Activated naive CD4-positive, alpha-beta T cell treated with anti-CD3 and anti-CD28 coated beads, Interleukin-2, amount 50 U/mL, for 24 hours (primary cell): ENCODE measurements around the gene IP6K2.
"Not testable (repeated sequence)": the region's sequence is repeated elsewhere in the genome, so short reads cannot be mapped to it uniquely, and the experiment has no call there.

Experiments
- H3K27ac Mint-ChIP-seq: one replicate; pipeline ENCODE4 v1.8.0; 2021; ENCODE audit warnings: mild to moderate bottlenecking, mixed read lengths
- H3K27me3 Mint-ChIP-seq: one replicate; pipeline ENCODE4 v1.8.0; 2021; ENCODE audit warnings: mixed read lengths
- H3K36me3 Mint-ChIP-seq: one replicate; pipeline ENCODE4 v1.8.0; 2021; ENCODE audit warnings: mixed read lengths
- H3K4me1 Mint-ChIP-seq: one replicate; pipeline ENCODE4 v1.8.0; 2021; ENCODE audit warnings: mixed read lengths
- H3K4me3 Mint-ChIP-seq: one replicate; pipeline ENCODE4 v1.8.0; 2021; ENCODE audit warnings: mild to moderate bottlenecking, mixed read lengths
- H3K9me3 Mint-ChIP-seq: one replicate; pipeline ENCODE4 v1.8.0; 2021; ENCODE audit warnings: mixed read lengths

Gene IP6K2

GRCh38 chr3:48716982-48717746, at the start of gene IP6K2:
IP6K2 (minus strand) TSS chr3:48717221; CDS start chr3:48695291, 21,930 bp downstream.
- Mint-ChIP-seq H3K9me3 (no peaks in the 10 kb centered on the region), H3K36me3 (peaks cover 2% of the 10 kb centered on the region), H3K27ac (peak within 1 kb of the TSS; percentile 94), H3K27me3 (no peaks in the 10 kb centered on the region), H3K4me3 (peak within 1 kb of the TSS; percentile 97), H3K4me1 (peaks cover 35% of the 10 kb centered on the region)

- no peaks in the 10 kb centered on the region for H3K4me1 Mint-ChIP-seq
- peaks cover 12% of the 10 kb centered on the region for H3K36me3 Mint-ChIP-seq
- H3K4me3 Mint-ChIP-seq: no peak overlapping the region
- no peaks in the 10 kb centered on the region for H3K9me3 Mint-ChIP-seq
- peak overlapping the region; percentile 31 for H3K27ac Mint-ChIP-seq
- H3K27me3 Mint-ChIP-seq: no peaks in the 10 kb centered on the region
Observed at GRCh38 chr3:48765376-48765775, 48.4 kb upstream of the IP6K2 start.

DNA sequence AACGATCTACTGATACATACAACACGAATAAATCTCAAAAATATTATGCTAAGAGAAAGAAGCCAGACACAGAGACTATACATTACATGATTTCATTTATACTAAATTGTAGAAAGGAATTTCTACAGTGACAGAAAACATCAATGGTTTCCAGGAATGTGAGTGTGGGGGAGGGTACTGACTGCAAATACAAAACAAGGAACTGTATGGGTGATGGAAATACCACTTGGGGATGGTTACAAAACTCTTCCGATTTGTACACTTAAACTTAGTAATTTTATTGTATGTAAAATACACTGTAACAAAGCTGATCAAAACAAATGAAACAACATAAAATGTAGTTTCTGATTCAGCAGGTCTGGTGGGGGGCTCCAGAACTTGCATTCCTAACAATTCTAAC, 45.8 kb upstream of the IP6K2 start:
- Mint-ChIP-seq H3K36me3 (peaks cover 16% of the 10 kb centered on the region), H3K27ac (no peak overlapping the region), H3K4me1 (no peaks in the 10 kb centered on the region), H3K4me3 (no peak overlapping the region), H3K27me3 (no peaks in the 10 kb centered on the region), H3K9me3 (no peaks in the 10 kb centered on the region)

DNA sequence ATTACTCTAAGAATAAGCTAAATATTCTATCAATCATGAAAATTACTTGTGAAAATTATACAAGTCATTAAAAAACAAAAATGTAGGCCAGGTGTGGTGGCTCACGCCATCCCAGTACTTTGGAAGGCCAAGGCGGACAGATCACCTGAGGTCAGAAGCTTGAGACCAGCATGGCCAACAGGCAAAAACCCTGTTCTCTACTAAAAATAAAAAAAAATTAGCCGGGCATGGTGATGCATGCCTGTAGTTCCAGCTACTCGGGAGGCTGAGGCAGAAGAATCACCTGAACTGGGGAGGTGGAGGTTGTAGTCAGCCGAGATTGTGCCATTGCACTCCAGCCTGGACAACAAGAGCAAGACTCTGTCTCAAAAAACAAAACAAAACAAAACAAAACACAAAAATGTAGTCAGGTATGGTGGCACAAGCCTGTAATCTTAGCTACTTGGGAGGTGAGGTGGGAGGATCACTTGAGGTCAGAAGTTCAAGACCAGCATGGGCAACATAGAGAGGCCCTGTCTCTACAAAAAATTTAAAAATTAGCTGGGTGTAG, 43.0 kb upstream of the IP6K2 start:
- not testable (repeated sequence) for H3K27ac Mint-ChIP-seq, H3K4me3 Mint-ChIP-seq, H3K27me3 Mint-ChIP-seq

DNA sequence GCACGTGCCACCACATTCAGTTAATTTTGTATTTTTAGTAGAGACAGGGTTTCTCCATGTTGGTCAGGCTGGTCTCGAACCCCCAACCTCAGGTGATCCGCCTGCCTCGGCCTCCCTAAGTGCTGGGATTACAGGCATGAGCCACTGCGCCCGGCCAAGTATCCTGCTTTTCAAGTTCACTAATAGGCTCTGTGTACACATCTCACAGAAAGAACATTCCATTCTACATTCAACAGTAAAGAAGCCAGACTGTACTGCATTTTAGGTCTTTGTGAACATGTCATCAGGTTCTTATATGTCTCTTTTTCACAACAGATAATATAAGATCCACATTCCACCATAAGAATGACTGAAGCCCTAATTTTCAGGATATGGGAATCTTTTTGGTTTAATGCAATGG, 42.5 kb upstream of the IP6K2 start:
- not testable (repeated sequence) for H3K27ac Mint-ChIP-seq, H3K9me3 Mint-ChIP-seq, H3K4me3 Mint-ChIP-seq, H3K27me3 Mint-ChIP-seq, H3K4me1 Mint-ChIP-seq
- H3K36me3 Mint-ChIP-seq: peaks cover 11% of the 10 kb centered on the region

More for the DNA sequence above, 43.0 kb upstream of the IP6K2 start:
- not testable (repeated sequence) for H3K4me1 Mint-ChIP-seq, H3K9me3 Mint-ChIP-seq
- peaks cover 14% of the 10 kb centered on the region for H3K36me3 Mint-ChIP-seq

DNA sequence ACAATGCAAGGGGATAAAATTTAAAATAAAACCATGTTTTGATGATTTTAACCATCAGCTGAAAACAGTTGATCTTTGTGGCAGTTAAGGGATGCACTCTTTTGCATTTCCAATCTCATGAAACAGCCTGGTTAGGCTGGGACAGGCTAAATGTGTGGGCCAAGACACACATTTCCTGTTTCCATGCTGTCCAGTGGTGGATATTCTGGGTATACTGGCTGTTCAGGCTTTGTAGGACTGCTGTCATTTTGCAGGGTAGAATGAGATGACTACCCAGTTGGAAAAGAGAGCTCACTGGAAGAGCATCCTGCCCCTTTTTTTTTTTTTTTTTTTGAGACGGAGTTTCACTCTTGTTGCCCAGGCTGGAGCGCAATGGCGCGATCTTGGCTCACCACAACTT, 42.0 kb upstream of the IP6K2 start:
- H3K27ac Mint-ChIP-seq: no peak overlapping the region
- no peaks in the 10 kb centered on the region for H3K27me3 Mint-ChIP-seq
- H3K9me3 Mint-ChIP-seq: no peaks in the 10 kb centered on the region
- no peak overlapping the region for H3K4me3 Mint-ChIP-seq
- H3K36me3 Mint-ChIP-seq: peaks cover 9% of the 10 kb centered on the region
- H3K4me1 Mint-ChIP-seq: no peaks in the 10 kb centered on the region

GRCh38 chr3:48756640-48757039, 39.6 kb upstream of the IP6K2 start:
- H3K27ac Mint-ChIP-seq: no peak overlapping the region

GRCh38 chr3:48750856-48751255, 33.8 kb upstream of the IP6K2 start:
- Mint-ChIP-seq H3K4me1 (no peaks in the 10 kb centered on the region), H3K27me3 (no peaks in the 10 kb centered on the region), H3K27ac (no peak overlapping the region), H3K4me3 (no peak overlapping the region), H3K9me3 (no peaks in the 10 kb centered on the region), H3K36me3 (peaks cover 7% of the 10 kb centered on the region)

More at GRCh38 chr3:48756640-48757039, 39.6 kb upstream of the IP6K2 start:
- Mint-ChIP-seq H3K36me3 (peaks cover 11% of the 10 kb centered on the region), H3K27me3 (no peaks in the 10 kb centered on the region), H3K4me1 (no peaks in the 10 kb centered on the region), H3K4me3 (no peak overlapping the region), H3K9me3 (no peaks in the 10 kb centered on the region)

DNA sequence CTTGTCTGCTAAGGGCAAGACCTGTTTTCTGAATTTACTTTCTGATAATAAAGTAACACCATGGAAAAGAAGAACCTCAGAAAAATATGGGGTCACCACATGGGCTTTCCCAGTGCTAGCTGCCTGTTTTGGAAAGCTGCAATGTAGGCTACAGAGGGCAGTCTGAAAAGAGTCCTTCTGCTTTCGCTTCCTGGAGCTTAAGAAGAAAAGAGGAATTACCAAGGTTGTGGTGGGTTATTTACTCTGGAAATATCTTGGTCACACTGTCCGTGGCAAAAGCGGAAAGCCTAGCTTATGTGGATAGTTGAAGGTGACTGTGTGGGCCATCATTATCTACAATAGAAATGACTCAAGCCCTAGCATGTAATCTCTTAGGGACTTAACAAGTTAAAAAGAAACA, 31.7 kb upstream of the IP6K2 start:
- no peak overlapping the region for H3K4me3 Mint-ChIP-seq
- H3K9me3 Mint-ChIP-seq: no peaks in the 10 kb centered on the region
- no peaks in the 10 kb centered on the region for H3K27me3 Mint-ChIP-seq
- no peaks in the 10 kb centered on the region for H3K4me1 Mint-ChIP-seq
- H3K27ac Mint-ChIP-seq: no peak overlapping the region
- peaks cover 8% of the 10 kb centered on the region for H3K36me3 Mint-ChIP-seq

DNA sequence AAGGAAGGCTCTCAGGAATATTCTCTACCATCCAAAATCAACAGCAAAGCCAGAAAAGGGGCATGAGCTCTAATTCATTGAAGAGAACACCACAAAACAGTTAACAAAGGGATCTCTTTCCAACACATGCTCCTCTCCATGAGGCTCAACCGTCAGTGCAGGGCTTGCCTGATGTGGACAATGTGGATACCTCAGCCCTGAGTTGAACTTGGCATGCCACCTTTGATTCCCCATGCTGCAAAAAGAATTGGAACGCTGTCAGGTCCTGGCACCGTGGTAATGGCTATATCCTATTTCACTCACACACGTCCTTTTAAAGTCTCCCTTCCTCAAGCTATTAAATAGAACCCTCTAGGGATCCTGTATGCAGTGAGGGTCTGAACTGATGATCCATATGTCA, 30.7 kb upstream of the IP6K2 start:
- H3K36me3 Mint-ChIP-seq: peaks cover 6% of the 10 kb centered on the region

DNA sequence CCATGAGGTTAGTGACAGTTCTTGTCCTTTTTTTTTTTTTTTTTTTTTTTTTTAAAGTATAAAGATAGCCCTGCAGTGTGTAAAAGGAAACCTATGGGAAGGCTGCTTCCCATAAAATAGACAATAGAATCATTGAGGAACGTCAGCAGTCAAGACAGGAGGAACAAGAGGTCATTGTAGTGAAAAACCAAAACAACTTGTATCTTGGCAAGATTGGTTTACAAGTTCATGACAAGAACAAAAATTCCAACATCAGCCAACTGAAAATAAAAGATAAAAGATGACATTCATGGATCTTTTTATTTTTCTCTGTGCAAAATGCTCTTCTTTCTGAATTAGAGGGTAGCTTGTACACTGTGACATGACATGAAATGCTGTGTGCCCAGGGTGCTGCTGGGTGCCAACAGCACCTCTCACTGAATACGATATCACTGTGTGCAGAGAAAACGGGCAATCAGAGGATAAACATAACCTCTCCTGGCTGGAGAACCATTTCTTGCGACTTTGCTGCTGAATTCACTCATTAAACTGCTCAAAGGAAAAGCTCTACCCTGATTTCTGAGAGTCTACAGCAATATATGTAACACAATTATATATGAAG, 30.1 kb upstream of the IP6K2 start:
- peaks cover 6% of the 10 kb centered on the region for H3K36me3 Mint-ChIP-seq
- H3K27ac Mint-ChIP-seq: no peak overlapping the region
- no peaks in the 10 kb centered on the region for H3K9me3 Mint-ChIP-seq
- no peaks in the 10 kb centered on the region for H3K27me3 Mint-ChIP-seq
- no peaks in the 10 kb centered on the region for H3K4me1 Mint-ChIP-seq
- no peak overlapping the region for H3K4me3 Mint-ChIP-seq

More for the DNA sequence above, 30.7 kb upstream of the IP6K2 start:
- Mint-ChIP-seq H3K27me3 (no peaks in the 10 kb centered on the region), H3K9me3 (no peaks in the 10 kb centered on the region), H3K4me3 (no peak overlapping the region), H3K27ac (no peak overlapping the region), H3K4me1 (no peaks in the 10 kb centered on the region)

DNA sequence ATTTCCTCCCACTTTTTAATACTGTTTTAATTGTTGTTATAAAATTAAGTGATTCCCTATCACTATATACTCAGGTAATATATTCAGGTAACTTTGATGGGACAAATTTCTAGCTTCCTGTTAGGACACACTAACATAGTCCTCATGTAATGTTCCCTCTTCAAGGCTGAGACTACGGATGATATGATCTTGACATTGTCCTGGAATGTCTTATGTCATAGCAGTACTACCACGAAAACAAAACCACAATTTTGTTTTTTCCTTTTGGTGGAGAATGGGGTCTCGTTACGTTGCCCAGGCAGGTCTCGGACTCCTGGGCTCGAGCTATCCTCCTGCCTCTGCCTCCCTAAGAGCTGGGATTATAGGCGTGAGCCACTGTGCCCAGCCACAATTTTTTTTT, 26.8 kb upstream of the IP6K2 start:
- H3K27ac Mint-ChIP-seq: no peak overlapping the region
- H3K9me3 Mint-ChIP-seq: no peaks in the 10 kb centered on the region
- peaks cover 4% of the 10 kb centered on the region for H3K36me3 Mint-ChIP-seq
- no peaks in the 10 kb centered on the region for H3K27me3 Mint-ChIP-seq
- H3K4me1 Mint-ChIP-seq: no peaks in the 10 kb centered on the region
- H3K4me3 Mint-ChIP-seq: no peak overlapping the region

DNA sequence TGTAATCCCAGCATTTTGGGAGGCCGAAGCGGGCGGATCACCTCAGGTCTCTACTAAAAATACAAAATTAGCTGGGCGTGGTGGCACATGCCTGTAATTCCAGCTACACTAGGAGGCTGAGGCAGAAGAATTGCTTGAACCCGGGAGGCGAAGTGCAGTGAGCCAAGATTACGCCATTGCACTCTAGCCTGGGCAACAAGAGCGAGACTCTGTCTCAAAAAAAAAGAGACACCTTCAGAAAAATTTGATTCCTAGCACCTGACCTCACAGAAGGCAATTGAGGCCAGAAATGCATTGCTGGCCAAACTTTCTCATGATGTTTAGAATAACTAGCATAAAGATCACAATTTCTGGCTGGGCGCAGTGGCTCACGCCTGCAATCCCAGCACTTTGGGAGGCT, 24.2 kb upstream of the IP6K2 start:
- not testable (repeated sequence) for H3K36me3 Mint-ChIP-seq, H3K4me1 Mint-ChIP-seq, H3K4me3 Mint-ChIP-seq, H3K9me3 Mint-ChIP-seq, H3K27ac Mint-ChIP-seq, H3K27me3 Mint-ChIP-seq

DNA sequence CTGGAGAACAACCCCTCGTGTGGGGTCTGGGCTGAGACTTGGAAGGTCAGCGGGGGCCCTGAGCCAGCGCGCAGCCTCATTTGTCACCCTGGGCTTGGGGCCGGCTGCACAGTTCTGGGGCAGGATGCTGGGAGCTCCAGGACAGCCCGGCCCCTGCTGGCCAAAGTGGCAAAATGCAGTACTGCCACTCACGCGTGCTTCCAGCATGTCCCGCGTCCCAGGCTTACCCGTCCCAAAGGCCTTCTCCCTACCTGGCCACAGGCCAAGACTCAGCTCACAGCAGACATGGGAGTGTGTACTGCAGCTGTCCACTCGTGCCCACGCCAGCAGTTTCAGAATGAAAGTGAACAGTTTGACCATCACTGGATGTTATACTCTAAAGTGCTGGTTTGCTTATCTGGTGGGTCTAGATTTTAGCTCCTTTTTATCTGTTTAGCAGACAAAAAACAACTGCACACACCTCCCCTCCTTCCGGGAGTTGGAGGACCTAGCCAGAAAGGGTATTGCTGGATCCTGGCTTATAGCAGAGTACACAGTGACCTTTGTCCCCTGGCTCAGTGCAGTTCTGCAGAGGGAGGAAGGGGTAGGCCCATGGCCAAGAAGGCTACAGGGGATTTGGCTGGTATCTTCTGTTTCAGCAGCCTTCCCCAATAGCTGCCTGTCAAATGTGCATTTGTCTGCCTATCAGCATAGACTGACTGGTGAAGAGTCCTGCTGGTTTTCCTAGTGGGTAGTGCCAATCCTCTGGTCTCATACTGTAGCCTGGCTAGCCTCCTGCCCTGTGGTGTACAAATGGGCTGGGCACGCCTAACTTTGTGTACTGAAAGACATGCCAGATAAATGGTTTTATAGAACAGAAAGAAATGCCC, 23.2 kb upstream of the IP6K2 start:
- no peaks in the 10 kb centered on the region for H3K4me1 Mint-ChIP-seq
- no peaks in the 10 kb centered on the region for H3K36me3 Mint-ChIP-seq
- no peak overlapping the region for H3K27ac Mint-ChIP-seq
- no peak overlapping the region for H3K4me3 Mint-ChIP-seq
- no peaks in the 10 kb centered on the region for H3K27me3 Mint-ChIP-seq
- H3K9me3 Mint-ChIP-seq: no peaks in the 10 kb centered on the region

DNA sequence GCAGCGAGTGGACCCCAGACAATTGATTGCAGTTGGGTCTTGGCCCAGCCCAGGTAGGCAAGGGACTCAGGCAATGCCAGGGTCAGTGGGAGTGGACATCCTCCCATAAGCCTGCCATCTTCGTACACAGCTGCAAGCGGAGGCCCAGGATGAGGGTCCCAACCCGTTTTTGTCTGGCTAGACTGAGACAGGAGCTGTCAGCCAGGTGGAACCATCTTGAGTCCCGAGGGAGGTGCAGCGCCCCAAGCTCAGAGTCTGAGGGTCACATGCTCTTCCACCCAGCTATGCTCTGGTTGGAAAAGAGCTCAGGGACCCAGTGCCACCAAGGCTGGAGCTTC, 22.6 kb upstream of the IP6K2 start:
- H3K27ac Mint-ChIP-seq: no peak overlapping the region
- H3K4me3 Mint-ChIP-seq: no peak overlapping the region
- no peaks in the 10 kb centered on the region for H3K4me1 Mint-ChIP-seq
- no peaks in the 10 kb centered on the region for H3K36me3 Mint-ChIP-seq
- H3K9me3 Mint-ChIP-seq: no peaks in the 10 kb centered on the region
- no peaks in the 10 kb centered on the region for H3K27me3 Mint-ChIP-seq
